Rectal smooth muscle tissue (tissue), 1 donor: ENCODE measurements around the gene BPIFA2.
"Not testable (repeated sequence)": the region's sequence is repeated elsewhere in the genome, so short reads cannot be mapped to it uniquely, and the experiment has no call there.

ENCODE experiments used
- H3K27ac ChIP-seq: one replicate; pipeline ENCODE4 v1.7.0; 2013; ENCODE audit warnings: low read depth, low read length, inconsistent platforms
- H3K27me3 ChIP-seq: one replicate; pipeline ENCODE4 v1.7.0; 2013; ENCODE audit warnings: low read length; ENCODE audit not compliant: control insufficient read depth, insufficient read depth
- H3K36me3 ChIP-seq: one replicate; pipeline ENCODE4 v1.7.0; 2013; ENCODE audit warnings: low read length; ENCODE audit not compliant: control insufficient read depth, insufficient read depth
- H3K4me1 ChIP-seq: one replicate; pipeline ENCODE4 v1.7.0; 2013; ENCODE audit warnings: low read length; ENCODE audit not compliant: control insufficient read depth, insufficient read depth
- H3K4me3 ChIP-seq: one replicate; pipeline ENCODE4 v1.7.0; 2013; ENCODE audit warnings: low read length
- H3K9ac ChIP-seq: one replicate; pipeline ENCODE4 v1.7.0; 2013; ENCODE audit warnings: low read length

Gene BPIFA2

GRCh38 chr20:33167859-33168258 is at the start of gene BPIFA2:
Gene BPIFA2, plus strand, starts transcription at chr20:33168159. Its CDS starts 987 bp downstream, at chr20:33169146.
- no peaks in the 10 kb centered on the region for H3K4me1 ChIP-seq
- H3K36me3 ChIP-seq, result no peaks in the 10 kb centered on the region
- H3K27ac ChIP-seq, result no peak within 1 kb of the TSS
- no peak within 1 kb of the TSS for H3K9ac ChIP-seq
- no peak within 1 kb of the TSS for H3K4me3 ChIP-seq
- H3K27me3 ChIP-seq, result no peaks in the 10 kb centered on the region

GRCh38 chr20:33119725-33120720 is 47.9 kb upstream of the BPIFA2 start:
- no peak overlapping the region for H3K9ac ChIP-seq
- no peaks in the 10 kb centered on the region for H3K27me3 ChIP-seq
- H3K4me3 ChIP-seq, result no peak overlapping the region
- no peaks in the 10 kb centered on the region for H3K36me3 ChIP-seq
- H3K4me1 ChIP-seq, result no peaks in the 10 kb centered on the region
- no peak overlapping the region for H3K27ac ChIP-seq

- H3K9ac ChIP-seq, result no peak overlapping the region
- H3K27ac ChIP-seq, result no peak overlapping the region
- no peaks in the 10 kb centered on the region for H3K36me3 ChIP-seq
- no peaks in the 10 kb centered on the region for H3K27me3 ChIP-seq
- no peak overlapping the region for H3K4me3 ChIP-seq
- H3K4me1 ChIP-seq, result no peaks in the 10 kb centered on the region
Observed at GRCh38 chr20:33120934-33121333, 47.0 kb upstream of the BPIFA2 start.

- H3K27me3 ChIP-seq, result not testable (repeated sequence)
Observed at GRCh38 chr20:33122297-33122696, 45.7 kb upstream of the BPIFA2 start.

GRCh38 chr20:33124261-33124660 is 43.7 kb upstream of the BPIFA2 start:
- Histone ChIP-seq H3K9ac (no peak overlapping the region), H3K27ac (no peak overlapping the region), H3K4me3 (no peak overlapping the region)

More at GRCh38 chr20:33122297-33122696, 45.7 kb upstream of the BPIFA2 start:
- not testable (repeated sequence) for H3K4me3 ChIP-seq, H3K9ac ChIP-seq, H3K36me3 ChIP-seq, H3K27ac ChIP-seq, H3K4me1 ChIP-seq

GRCh38 chr20:33124994-33125393 is 43.0 kb upstream of the BPIFA2 start:
- H3K27ac ChIP-seq, result no peak overlapping the region
- no peaks in the 10 kb centered on the region for H3K27me3 ChIP-seq
- H3K4me1 ChIP-seq, result no peaks in the 10 kb centered on the region
- no peaks in the 10 kb centered on the region for H3K36me3 ChIP-seq
- H3K4me3 ChIP-seq, result no peak overlapping the region
- no peak overlapping the region for H3K9ac ChIP-seq

More at GRCh38 chr20:33124261-33124660, 43.7 kb upstream of the BPIFA2 start:
- Histone ChIP-seq H3K4me1 (no peaks in the 10 kb centered on the region), H3K36me3 (no peaks in the 10 kb centered on the region), H3K27me3 (no peaks in the 10 kb centered on the region)

GRCh38 chr20:33125983-33126382 is 42.0 kb upstream of the BPIFA2 start:
- no peaks in the 10 kb centered on the region for H3K36me3 ChIP-seq
- no peaks in the 10 kb centered on the region for H3K4me1 ChIP-seq
- no peak overlapping the region for H3K4me3 ChIP-seq
- H3K9ac ChIP-seq, result no peak overlapping the region
- H3K27me3 ChIP-seq, result no peaks in the 10 kb centered on the region
- no peak overlapping the region for H3K27ac ChIP-seq

- no peaks in the 10 kb centered on the region for H3K36me3 ChIP-seq
- H3K9ac ChIP-seq, result no peak overlapping the region
- H3K27me3 ChIP-seq, result no peaks in the 10 kb centered on the region
- no peak overlapping the region for H3K4me3 ChIP-seq
- H3K27ac ChIP-seq, result no peak overlapping the region
- H3K4me1 ChIP-seq, result no peaks in the 10 kb centered on the region
Observed at GRCh38 chr20:33127422-33128097, 40.4 kb upstream of the BPIFA2 start.

- H3K4me1 ChIP-seq, result no peaks in the 10 kb centered on the region
- no peak overlapping the region for H3K9ac ChIP-seq
- no peak overlapping the region for H3K4me3 ChIP-seq
- no peaks in the 10 kb centered on the region for H3K27me3 ChIP-seq
- H3K36me3 ChIP-seq, result no peaks in the 10 kb centered on the region
- H3K27ac ChIP-seq, result no peak overlapping the region
Observed at GRCh38 chr20:33130568-33131061, 37.3 kb upstream of the BPIFA2 start.

GRCh38 chr20:33131949-33132473 is 35.9 kb upstream of the BPIFA2 start:
- Histone ChIP-seq H3K9ac (no peak overlapping the region), H3K27ac (no peak overlapping the region), H3K4me1 (no peaks in the 10 kb centered on the region), H3K4me3 (no peak overlapping the region), H3K27me3 (no peaks in the 10 kb centered on the region), H3K36me3 (no peaks in the 10 kb centered on the region)

GRCh38 chr20:33132513-33133372 is 35.2 kb upstream of the BPIFA2 start:
- no peaks in the 10 kb centered on the region for H3K4me1 ChIP-seq
- H3K27me3 ChIP-seq, result no peaks in the 10 kb centered on the region
- no peak overlapping the region for H3K4me3 ChIP-seq
- H3K9ac ChIP-seq, result no peak overlapping the region
- no peak overlapping the region for H3K27ac ChIP-seq
- H3K36me3 ChIP-seq, result no peaks in the 10 kb centered on the region
